Measurements from ENCODE around the gene PLXNA2.

Gene PLXNA2

DNA sequence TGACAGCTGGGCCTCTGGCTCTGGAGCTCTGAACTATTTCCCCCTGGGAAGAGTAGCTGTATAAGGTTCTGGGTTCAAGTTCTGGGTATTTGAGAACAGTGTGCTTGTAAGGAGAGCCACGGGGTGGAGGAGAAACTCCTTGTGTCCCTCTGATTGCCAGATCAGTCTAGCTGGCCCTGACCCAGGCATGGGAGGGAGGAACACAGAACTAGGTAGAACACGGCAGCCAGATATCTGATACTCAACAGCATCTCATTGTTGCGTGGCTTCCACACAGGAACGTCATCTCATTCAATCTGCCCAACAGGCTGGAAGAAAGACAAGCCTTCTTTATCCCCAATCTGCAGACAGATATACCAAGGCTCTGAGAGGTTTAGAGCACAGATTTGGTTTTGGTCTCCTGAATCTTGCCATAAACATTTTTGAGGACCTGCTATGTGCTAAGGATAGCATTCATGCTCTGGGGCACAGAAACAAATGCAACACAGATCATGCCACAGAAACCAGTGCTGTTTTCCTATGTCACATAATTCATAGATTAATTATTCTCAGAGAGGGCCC is 83.8 kb downstream of the PLXNA2 start:
- DNase-seq (ENCODE audit: low spot score): no peak
- no peak for ATAC-seq (ENCODE audit: low read depth)

DNA sequence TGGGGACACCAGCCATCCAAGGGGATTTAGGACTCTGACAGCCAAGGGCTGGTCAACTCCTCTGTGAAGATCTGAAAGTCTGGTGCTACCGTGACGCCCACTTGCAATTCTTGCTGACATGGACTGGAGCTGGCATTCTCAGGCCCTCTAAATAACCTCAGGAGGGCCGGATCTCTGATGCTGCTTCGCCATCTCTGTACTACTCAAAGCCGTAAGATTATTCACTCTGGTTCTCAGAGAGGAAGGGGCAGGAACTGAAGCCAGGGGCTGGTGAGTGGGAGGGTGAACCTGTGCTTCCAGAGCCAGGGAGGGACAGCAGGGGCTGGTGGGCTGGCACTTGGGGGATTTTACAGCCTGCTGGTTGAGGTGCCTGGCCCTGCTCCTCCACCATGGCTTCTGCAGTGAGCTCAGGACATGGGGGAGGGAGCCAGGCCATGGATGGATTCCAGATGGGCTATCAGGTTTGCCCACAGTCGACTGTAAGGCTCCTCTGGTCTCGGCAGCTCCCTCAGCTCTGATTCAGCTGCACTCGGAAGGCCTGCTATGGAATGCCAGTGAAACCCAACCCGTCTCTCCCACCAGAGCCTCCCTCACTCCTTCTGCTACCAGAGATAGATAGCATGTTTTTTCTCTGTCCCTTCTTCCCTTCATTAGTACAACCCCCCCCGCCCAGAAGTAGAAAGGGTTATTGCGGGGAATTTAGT is 84.5 kb downstream of the PLXNA2 start:
- Histone ChIP-seq H3K27ac (ENCODE audit: poor library complexity, severe bottlenecking) (no peak overlapping the region), H3K4me3 (ENCODE audit: severe bottlenecking) (no peak overlapping the region), H3K4me1 (ENCODE audit: insufficient read depth, poor library complexity, severe bottlenecking) (no peaks in the 10 kb centered on the region), H3K27me3 (ENCODE audit: insufficient read depth, poor library complexity, severe bottlenecking) (no peaks in the 10 kb centered on the region), H3K9me3 (ENCODE audit: severe bottlenecking) (no peaks in the 10 kb centered on the region), H3K36me3 (ENCODE audit: low read depth) (no peaks in the 10 kb centered on the region)
- ATAC-seq (ENCODE audit: low read depth): no peak
- TF ChIP-seq, protein P1, sequence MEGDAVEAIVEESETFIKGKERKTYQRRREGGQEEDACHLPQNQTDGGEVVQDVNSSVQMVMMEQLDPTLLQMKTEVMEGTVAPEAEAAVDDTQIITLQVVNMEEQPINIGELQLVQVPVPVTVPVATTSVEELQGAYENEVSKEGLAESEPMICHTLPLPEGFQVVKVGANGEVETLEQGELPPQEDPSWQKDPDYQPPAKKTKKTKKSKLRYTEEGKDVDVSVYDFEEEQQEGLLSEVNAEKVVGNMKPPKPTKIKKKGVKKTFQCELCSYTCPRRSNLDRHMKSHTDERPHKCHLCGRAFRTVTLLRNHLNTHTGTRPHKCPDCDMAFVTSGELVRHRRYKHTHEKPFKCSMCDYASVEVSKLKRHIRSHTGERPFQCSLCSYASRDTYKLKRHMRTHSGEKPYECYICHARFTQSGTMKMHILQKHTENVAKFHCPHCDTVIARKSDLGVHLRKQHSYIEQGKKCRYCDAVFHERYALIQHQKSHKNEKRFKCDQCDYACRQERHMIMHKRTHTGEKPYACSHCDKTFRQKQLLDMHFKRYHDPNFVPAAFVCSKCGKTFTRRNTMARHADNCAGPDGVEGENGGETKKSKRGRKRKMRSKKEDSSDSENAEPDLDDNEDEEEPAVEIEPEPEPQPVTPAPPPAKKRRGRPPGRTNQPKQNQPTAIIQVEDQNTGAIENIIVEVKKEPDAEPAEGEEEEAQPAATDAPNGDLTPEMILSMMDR (IDR thresholded peaks at IDR 0.05; ENCODE audit: poor library complexity, severe bottlenecking): no peak
- DNase-seq (ENCODE audit: low spot score): no peak

More for the DNA sequence above, 83.8 kb downstream of the PLXNA2 start:
- Histone ChIP-seq H3K4me3 (ENCODE audit: severe bottlenecking) (no peak overlapping the region), H3K36me3 (ENCODE audit: low read depth) (no peaks in the 10 kb centered on the region), H3K9me3 (ENCODE audit: severe bottlenecking) (no peaks in the 10 kb centered on the region), H3K27me3 (ENCODE audit: insufficient read depth, poor library complexity, severe bottlenecking) (no peaks in the 10 kb centered on the region), H3K4me1 (ENCODE audit: insufficient read depth, poor library complexity, severe bottlenecking) (no peaks in the 10 kb centered on the region), H3K27ac (ENCODE audit: poor library complexity, severe bottlenecking) (no peak overlapping the region)
- TF ChIP-seq, protein P1 (IDR thresholded peaks at IDR 0.05; ENCODE audit: poor library complexity, severe bottlenecking): no peak

DNA sequence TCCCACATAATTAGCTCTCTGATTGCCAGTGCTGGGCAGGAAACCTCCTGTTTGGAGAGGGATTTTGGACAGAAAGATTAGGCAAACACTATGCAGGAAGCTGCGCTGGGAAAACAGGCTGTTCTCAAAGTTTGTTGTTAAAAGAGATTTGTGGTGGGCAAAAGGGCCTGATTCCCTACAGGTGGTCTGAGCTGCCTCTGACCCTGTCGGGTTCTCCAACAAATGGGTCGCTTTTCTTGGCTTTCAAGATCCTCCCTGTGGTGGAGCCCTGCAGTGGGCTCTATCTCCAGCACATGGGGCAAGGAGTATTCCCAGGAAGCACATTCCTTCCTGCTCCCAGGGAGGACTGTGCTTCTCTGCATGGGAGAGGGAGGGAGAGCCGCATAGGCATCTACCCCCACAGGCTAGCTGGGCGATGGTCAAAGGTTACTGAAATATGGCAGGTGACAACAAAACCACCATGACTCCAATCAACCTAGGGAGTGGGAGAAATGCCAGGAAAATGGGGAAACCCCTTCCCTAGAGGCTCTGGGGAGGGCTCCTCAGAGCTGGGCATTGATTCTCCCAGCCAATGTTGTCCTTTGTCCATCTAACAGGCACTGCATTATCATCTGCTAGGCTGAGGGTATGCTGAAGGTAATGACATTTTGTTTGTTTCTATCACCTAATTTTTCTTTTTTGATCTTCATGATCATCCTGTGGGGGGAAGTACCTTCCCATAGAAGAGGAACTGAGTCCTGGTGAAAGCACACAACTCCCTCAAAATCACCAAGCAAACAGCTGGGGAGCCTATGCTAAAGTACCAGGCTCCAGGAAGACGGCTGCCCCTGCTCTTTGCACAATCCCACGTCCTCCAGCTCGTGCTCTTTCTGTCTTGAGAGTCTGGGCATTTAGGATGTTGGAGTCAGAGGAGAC is 85.3 kb downstream of the PLXNA2 start:
- Histone ChIP-seq H3K36me3 (ENCODE audit: low read depth) (no peaks in the 10 kb centered on the region), H3K9me3 (ENCODE audit: severe bottlenecking) (no peaks in the 10 kb centered on the region), H3K27ac (ENCODE audit: poor library complexity, severe bottlenecking) (no peak overlapping the region), H3K4me3 (ENCODE audit: severe bottlenecking) (no peak overlapping the region), H3K27me3 (ENCODE audit: insufficient read depth, poor library complexity, severe bottlenecking) (no peaks in the 10 kb centered on the region), H3K4me1 (ENCODE audit: insufficient read depth, poor library complexity, severe bottlenecking) (no peaks in the 10 kb centered on the region)
- DNase-seq (ENCODE audit: low spot score): no peak
- TF ChIP-seq, protein P1 (IDR thresholded peaks at IDR 0.05; ENCODE audit: poor library complexity, severe bottlenecking): no peak
- no peak for ATAC-seq (ENCODE audit: low read depth)

DNA sequence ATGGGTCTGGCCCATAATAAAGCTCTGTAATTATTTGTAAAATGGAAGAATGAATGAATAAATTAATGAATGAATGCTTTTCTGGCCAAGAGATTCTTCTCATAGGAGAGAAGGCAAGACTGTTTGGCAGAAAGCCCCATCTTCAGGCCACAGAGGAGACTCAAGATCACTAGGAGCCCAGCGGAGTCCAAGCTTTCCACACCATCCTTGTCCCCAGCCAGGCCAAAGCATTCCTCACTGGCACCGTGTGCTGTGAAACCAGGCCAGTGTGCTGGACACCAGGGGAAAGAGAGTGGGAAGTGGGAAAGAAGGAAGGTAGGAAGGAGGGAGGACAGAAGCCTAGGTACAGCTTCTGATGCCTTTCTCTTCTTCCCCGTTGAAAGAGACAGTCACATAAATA is 86.4 kb downstream of the PLXNA2 start:
- no peaks in the 10 kb centered on the region for H3K27me3 ChIP-seq (ENCODE audit: insufficient read depth, poor library complexity, severe bottlenecking)
- no peak overlapping the region for H3K27ac ChIP-seq (ENCODE audit: poor library complexity, severe bottlenecking)
- TF ChIP-seq, protein P1 (IDR thresholded peaks at IDR 0.05; ENCODE audit: poor library complexity, severe bottlenecking): no peak
- no peaks in the 10 kb centered on the region for H3K4me1 ChIP-seq (ENCODE audit: insufficient read depth, poor library complexity, severe bottlenecking)
- H3K36me3 ChIP-seq (ENCODE audit: low read depth): no peaks in the 10 kb centered on the region
- H3K9me3 ChIP-seq (ENCODE audit: severe bottlenecking): no peaks in the 10 kb centered on the region
- ATAC-seq (ENCODE audit: low read depth) (no peak), DNase-seq (ENCODE audit: low spot score) (no peak)
- no peak overlapping the region for H3K4me3 ChIP-seq (ENCODE audit: severe bottlenecking)
